KMS-11 (cell line): ENCODE data around the gene FCGR2B.

Experiments
- H2AFZ ChIP-seq: fragments of 200-600 bp; sonication (generic); 2 replicates; pipeline ENCODE4 v1.6.1; 2016; ENCODE audit warnings: antibody characterized with exemption, mixed run types, low read depth
- H3K27ac ChIP-seq: fragments of 200-600 bp; sonication (generic); 2 replicates; pipeline ENCODE4 v1.6.1; 2016; ENCODE audit warnings: mild to moderate bottlenecking, mixed run types
- H3K27me3 ChIP-seq: fragments of 200-600 bp; sonication (generic); 2 replicates; pipeline ENCODE4 v1.6.1; 2017; ENCODE audit warnings: mild to moderate bottlenecking, low read depth, mixed run types, moderate library complexity; ENCODE audit not compliant: insufficient read depth
- H3K36me3 ChIP-seq: fragments of 200-600 bp; sonication (generic); 2 replicates; pipeline ENCODE4 v1.6.1; 2017; ENCODE audit warnings: mild to moderate bottlenecking, mixed run types; ENCODE audit not compliant: insufficient read depth
- H3K4me1 ChIP-seq: fragments of 200-600 bp; sonication (generic); 2 replicates; pipeline ENCODE4 v1.6.1; 2016; ENCODE audit warnings: mild to moderate bottlenecking, low read depth, mixed run types; ENCODE audit not compliant: poor library complexity, severe bottlenecking
- H3K4me2 ChIP-seq: fragments of 200-600 bp; sonication (generic); 2 replicates; pipeline ENCODE4 v1.7.0; 2016; ENCODE audit warnings: mild to moderate bottlenecking, mixed run types
- H3K4me3 ChIP-seq: fragments of 200-600 bp; sonication (generic); IDR thresholded peaks from 2 replicates; pipeline ENCODE4 v1.6.1; 2017; ENCODE audit warnings: low read depth, low read length, mixed read lengths; ENCODE audit not compliant: insufficient read depth
- H3K79me2 ChIP-seq: fragments of 200-600 bp; sonication (generic); 2 replicates; pipeline ENCODE4 v1.6.1; 2016; ENCODE audit warnings: low read depth, mixed run types; ENCODE audit not compliant: insufficient read depth
- H3K9ac ChIP-seq: fragments of 200-600 bp; sonication (generic); 2 replicates; pipeline ENCODE4 v1.6.1; 2016; ENCODE audit warnings: mild to moderate bottlenecking, mixed run types
- H4K20me1 ChIP-seq: fragments of 200-600 bp; sonication (generic); 2 replicates; pipeline ENCODE4 v1.6.1; 2016; ENCODE audit warnings: mild to moderate bottlenecking, mixed run types; ENCODE audit not compliant: insufficient read depth
- CTCF ChIP-seq: fragments of 200-600 bp; sonication (generic); conservative IDR thresholded peaks from 2 replicates; pipeline ENCODE4 v1.6.1; 2017; ENCODE audit warnings: low read depth, mild to moderate bottlenecking, antibody characterized with exemption, low read length, moderate library complexity, mixed read lengths

The FCGR2B gene

GRCh38 chr1:161706113-161706481, 43.2 kb downstream of the FCGR2B start:
- no peak for TF ChIP-seq CTCF
- H3K4me3 ChIP-seq = no peak overlapping the region
- H2AFZ ChIP-seq = no peak overlapping the region
- no peaks in the 10 kb centered on the region for H4K20me1 ChIP-seq
- peaks cover 13% of the 10 kb centered on the region for H3K4me1 ChIP-seq
- H3K36me3 ChIP-seq = no peaks in the 10 kb centered on the region
- H3K4me2 ChIP-seq = no peak overlapping the region
- no peak overlapping the region for H3K9ac ChIP-seq
- no peak overlapping the region for H3K27ac ChIP-seq
- H3K79me2 ChIP-seq = no peaks in the 10 kb centered on the region
- H3K27me3 ChIP-seq = no peaks in the 10 kb centered on the region

- H3K27ac ChIP-seq = no peak within 1 kb of the TSS
These were observed 43.8 kb downstream of the FCGR2B start, which contains the start of gene FCRLA for GRCh38 chr1:161706482-161707347. Gene FCRLA, plus strand, starts transcription at chr1:161707229. Its CDS starts 36 bp downstream, at chr1:161707265.

GRCh38 chr1:161707503-161707902, 44.6 kb downstream of the FCGR2B start:
- H3K4me3 ChIP-seq = no peak overlapping the region
- no peak for TF ChIP-seq CTCF
- H3K36me3 ChIP-seq = no peaks in the 10 kb centered on the region
- no peaks in the 10 kb centered on the region for H4K20me1 ChIP-seq
- H3K4me1 ChIP-seq = peaks cover 13% of the 10 kb centered on the region
- H3K27me3 ChIP-seq = no peaks in the 10 kb centered on the region
- no peak overlapping the region for H3K9ac ChIP-seq
- H3K79me2 ChIP-seq = no peaks in the 10 kb centered on the region
- H3K4me2 ChIP-seq = no peak overlapping the region
- no peak overlapping the region for H2AFZ ChIP-seq
- no peak overlapping the region for H3K27ac ChIP-seq

More at GRCh38 chr1:161706482-161707347, 43.8 kb downstream of the FCGR2B start, which contains the start of gene FCRLA:
- Histone ChIP-seq H3K4me2 (no peak within 1 kb of the TSS), H3K27me3 (no peaks in the 10 kb centered on the region), H3K9ac (no peak within 1 kb of the TSS), H3K36me3 (no peaks in the 10 kb centered on the region), H4K20me1 (no peaks in the 10 kb centered on the region), H3K4me3 (no peak within 1 kb of the TSS), H3K4me1 (peaks cover 13% of the 10 kb centered on the region), H2AFZ (no peak within 1 kb of the TSS), H3K79me2 (no peaks in the 10 kb centered on the region)
- no peak for TF ChIP-seq CTCF

GRCh38 chr1:161709373-161709772, 46.4 kb downstream of the FCGR2B start:
- H3K27ac ChIP-seq = no peak overlapping the region
- H3K4me1 ChIP-seq = peaks cover 13% of the 10 kb centered on the region
- no peaks in the 10 kb centered on the region for H4K20me1 ChIP-seq
- H3K4me3 ChIP-seq = no peak overlapping the region
- H3K4me2 ChIP-seq = no peak overlapping the region
- H3K79me2 ChIP-seq = no peaks in the 10 kb centered on the region
- H3K36me3 ChIP-seq = no peaks in the 10 kb centered on the region
- TF ChIP-seq CTCF = no peak
- no peak overlapping the region for H2AFZ ChIP-seq
- H3K9ac ChIP-seq = no peak overlapping the region
- no peaks in the 10 kb centered on the region for H3K27me3 ChIP-seq
